Adipose tissue (tissue), 3 donors: Measurements from ENCODE around the gene NYAP2. TPM values are rescaled to one million over a fixed set of nuclear protein-coding genes. Genes with fewer than 3 reads are reported as not detected.

Experiments used
- H3K27ac ChIP-seq: one replicate; pipeline ENCODE4 v1.5.1; 2013; ENCODE audit warnings: low read depth, low read length
- WGBS, 3 donors: extraction: QIAGEN DNeasy Blood & Tissue Kit; methylation state at CpG; one replicate each; pipeline ENCODE4 v1.1.7; 2013; 5-methylcytosine and 5-hydroxymethylcytosine counted together
- polyA plus RNA-seq, 3 donors: library from polyadenylated mRNA; stranded (reverse); fragments of 200-250 nt; gene quantifications; one replicate each; pipeline ENCODE4 v1.2.3, GENCODE V29; 2013
- donor health status: healthy with polysubstance abuse.
- donor health status: Bipolar disorder and iron deficiency.
- donor health status: healthy.

NYAP2 gene
- polyA plus RNA-seq, 3 donors, result 0.01 to 0.02 TPM; not detected in 1

DNA sequence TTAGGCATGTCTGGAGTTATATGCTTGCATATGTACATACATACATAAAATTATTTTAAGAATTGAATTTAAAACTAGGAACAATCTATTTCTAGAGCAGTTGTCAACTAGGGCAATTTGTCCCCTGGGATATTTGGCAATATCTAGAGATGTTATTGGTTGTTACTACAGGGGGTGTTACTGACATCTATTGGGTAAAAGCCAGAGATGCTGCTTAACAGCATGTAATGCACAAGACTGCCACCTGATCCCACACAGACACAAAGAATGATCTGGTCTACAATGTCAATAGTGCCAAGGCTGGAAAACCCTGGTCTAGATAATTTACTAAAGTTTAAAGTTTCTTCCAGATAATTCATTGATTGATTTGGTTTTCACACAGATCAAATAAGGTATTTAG, 185.3 kb downstream of the NYAP2 start:
- H3K27ac ChIP-seq, result no peak overlapping the region

DNA sequence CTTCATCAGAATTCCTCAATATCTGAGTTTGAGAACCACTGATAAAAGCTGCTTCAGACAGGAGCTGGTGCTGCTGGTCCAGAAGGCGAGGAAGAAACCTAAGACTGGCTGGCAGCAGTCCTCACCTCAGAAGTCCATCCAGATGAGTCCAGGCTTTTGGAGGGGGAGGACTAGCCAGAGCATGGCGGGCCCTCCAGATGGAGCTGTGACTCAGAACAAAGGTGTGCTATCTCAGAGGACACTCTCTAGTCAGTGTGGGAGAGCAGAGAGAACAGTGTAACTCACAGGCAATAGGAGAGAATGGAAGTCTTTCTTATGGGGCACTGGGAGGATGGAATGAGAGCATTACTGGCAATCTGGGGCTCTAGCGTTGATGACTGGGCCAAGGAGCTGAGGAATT, 191.4 kb downstream of the NYAP2 start:
- 83 to 93% (median 88%) methylated on average over 3 of the region's 3 CpGs for WGBS, 3 donors
- no peak overlapping the region for H3K27ac ChIP-seq

- H3K27ac ChIP-seq, result no peak overlapping the region
- 70 to 80% (median 74%) methylated on average over 4 of the region's 4 CpGs for WGBS, 3 donors
Measured at GRCh38 chr2:225597911-225598310, 198.4 kb downstream of the NYAP2 start.

- no peak overlapping the region for H3K27ac ChIP-seq
Measured at GRCh38 chr2:225598426-225598825, 198.9 kb downstream of the NYAP2 start.

- H3K27ac ChIP-seq, result no peak overlapping the region
- 41 to 71% (median 44%) methylated on average over 4 of the region's 4 CpGs for WGBS, 3 donors
Measured at GRCh38 chr2:225598897-225599296, 199.4 kb downstream of the NYAP2 start.

DNA sequence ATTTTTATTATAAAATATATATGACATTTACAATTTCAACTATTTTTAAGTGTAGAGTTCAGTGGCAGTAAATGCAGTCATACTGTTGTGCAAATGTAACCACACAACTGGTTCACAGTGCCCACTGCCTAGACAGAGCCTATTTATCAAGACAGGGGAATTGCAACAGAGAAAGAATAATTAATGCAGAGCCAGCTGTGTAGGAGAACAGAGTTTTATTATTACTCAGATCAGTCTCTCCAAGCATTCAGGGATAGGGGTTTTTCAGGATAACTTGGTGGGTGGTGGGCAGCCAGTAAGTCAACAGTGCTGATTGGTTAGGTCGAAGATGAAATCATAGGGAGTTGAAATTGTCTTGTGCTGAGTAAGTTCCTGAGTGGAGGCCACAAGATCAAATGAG, 200.3 kb downstream of the NYAP2 start:
- 80 to 97% (median 88%) methylated on average over 1 of the region's 1 CpG for WGBS, 3 donors
- no peak overlapping the region for H3K27ac ChIP-seq

GRCh38 chr2:225600444-225600843, 200.9 kb downstream of the NYAP2 start:
- H3K27ac ChIP-seq, result no peak overlapping the region

DNA sequence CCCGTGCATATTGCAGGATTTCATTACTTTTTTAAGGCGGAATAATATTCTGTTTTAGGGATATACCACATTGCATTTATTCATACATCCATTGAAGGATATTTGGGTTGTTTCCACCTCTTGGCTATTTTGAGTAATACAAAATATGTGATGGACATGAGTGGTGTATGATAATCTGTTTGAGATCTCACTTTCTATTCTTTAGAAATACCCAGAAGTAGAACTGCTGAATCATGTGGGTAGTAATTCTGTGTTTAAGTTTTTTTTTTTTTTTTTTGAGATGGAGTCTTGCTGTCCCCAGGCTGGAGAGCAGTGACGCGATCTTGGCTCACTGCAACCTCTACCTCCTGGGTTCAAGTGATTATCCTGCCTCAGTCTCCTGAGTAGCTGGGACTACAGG, 201.4 kb downstream of the NYAP2 start:
- 73 to 92% (median 90%) methylated on average over 4 of the region's 4 CpGs for WGBS, 3 donors
- H3K27ac ChIP-seq, result no peak overlapping the region

DNA sequence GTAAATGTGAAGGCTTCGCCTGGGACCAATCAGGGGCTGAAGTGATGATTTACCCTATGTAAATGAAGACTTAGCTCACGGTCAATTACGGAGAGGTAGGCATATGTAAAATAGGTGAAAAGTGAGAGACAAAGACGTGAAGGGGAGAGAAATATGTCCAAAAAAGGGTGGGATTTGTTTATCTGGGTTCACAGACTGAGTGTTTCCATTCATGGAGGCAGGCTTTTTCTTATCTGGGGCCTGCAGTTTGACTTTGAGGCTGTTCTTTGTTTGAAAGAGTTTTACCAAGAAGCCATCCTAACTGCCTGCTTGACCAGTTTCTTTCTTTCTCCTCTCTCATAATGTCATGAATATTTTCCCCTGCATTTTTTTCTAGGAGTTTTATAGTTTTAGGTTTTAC, 202.7 kb downstream of the NYAP2 start:
- 74 to 88% (median 78%) methylated on average over 4 of the region's 4 CpGs for WGBS, 3 donors
- H3K27ac ChIP-seq, result no peak overlapping the region

GRCh38 chr2:225608136-225608535, 208.6 kb downstream of the NYAP2 start:
- WGBS, 3 donors, result 41 to 53% (median 47%) methylated on average over 1 of the region's 1 CpG
- H3K27ac ChIP-seq, result no peak overlapping the region

DNA sequence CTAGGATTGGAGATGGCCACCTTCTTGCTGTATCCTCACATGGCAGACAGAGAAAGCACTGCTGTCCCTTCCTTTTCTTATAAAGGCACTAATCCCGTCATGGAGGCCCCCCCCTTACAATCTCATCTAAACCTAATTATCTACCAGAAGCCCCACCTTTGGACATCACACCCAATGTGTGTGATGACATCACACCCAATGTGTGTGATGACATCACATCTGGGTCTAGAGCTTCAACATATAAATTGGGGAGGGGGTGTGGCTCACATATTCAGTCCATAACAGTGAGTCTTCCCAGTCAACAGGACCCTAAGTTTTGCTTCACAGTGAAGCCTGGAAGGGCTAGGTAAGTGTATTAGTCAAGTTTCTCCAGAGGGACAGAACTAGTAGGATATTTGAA, 213.1 kb downstream of the NYAP2 start:
- H3K27ac ChIP-seq, result no peak overlapping the region
- WGBS, 3 donors, result 65 to 100% (median 83%) methylated on average over 1 of the region's 1 CpG

DNA sequence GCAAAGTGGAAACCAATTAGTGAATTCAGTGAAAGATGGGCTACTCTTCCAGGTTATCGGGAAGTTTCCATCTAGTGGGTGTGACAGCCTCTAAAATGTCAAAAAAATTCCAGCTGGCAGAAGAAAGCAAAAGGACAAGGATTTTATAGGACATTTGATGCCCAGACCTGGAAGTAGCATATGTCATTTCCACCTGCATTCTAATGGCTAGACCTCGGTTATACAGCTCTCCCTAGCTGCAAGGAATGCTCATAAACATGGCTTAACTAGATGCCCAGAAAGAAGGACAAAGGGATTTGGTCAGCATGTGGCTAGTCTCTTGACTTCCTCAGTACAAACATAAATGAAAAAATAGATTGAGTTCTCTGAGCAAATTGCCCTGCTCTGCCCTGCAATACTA, 215.4 kb downstream of the NYAP2 start:
- 53 to 84% (median 64%) methylated on average over 2 of the region's 2 CpGs for WGBS, 3 donors
- no peak overlapping the region for H3K27ac ChIP-seq

DNA sequence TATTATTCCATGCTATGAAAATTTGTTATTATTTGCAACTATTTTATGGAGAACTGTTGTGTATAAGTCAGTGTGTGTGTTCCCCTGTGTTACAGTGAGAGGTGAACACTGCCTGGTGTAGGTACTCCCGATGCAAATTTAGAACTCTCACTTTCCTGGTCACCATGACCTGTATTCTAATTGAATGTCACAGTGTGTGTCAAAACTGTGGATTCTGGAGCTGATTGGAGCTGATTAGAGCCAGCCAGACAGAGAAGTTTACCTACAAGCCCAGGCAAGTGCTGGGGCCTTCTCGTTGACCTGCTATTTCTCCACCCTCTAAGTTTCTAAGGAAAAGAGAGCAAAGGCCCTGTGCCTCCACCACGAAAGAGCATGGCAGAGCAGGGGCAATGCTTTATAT, 216.0 kb downstream of the NYAP2 start:
- 68 to 77% (median 74%) methylated on average over 3 of the region's 3 CpGs for WGBS, 3 donors
- H3K27ac ChIP-seq, result no peak overlapping the region

GRCh38 chr2:225616372-225616771, 216.9 kb downstream of the NYAP2 start:
- WGBS, 3 donors, result 84 to 93% (median 84%) methylated on average over 4 of the region's 4 CpGs
- no peak overlapping the region for H3K27ac ChIP-seq

DNA sequence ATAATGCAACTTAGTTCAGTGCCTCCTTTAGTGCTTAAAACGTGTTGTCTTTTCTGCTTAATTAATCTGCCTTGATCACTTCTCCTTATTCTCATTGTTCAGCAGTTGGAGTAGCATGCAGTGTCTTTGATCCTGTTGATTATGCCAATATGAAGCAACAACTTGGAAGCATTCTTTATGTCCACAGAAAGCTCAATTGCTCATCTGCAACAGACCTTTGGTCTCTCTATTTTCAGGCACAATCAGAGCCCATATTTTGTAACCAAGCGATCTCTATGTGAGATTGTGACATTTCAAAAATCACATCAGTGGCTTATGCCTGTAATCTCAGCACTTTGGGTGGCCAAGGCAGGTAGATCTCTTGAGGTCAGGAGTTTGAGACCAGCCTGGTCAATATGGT, 217.3 kb downstream of the NYAP2 start:
- WGBS, 3 donors, result 73 to 85% (median 75%) methylated on average over 2 of the region's 2 CpGs
- no peak overlapping the region for H3K27ac ChIP-seq

- no peak overlapping the region for H3K27ac ChIP-seq
- WGBS, 3 donors, result 86 to 91% (median 87%) methylated on average over 21 of the region's 21 CpGs
Measured at GRCh38 chr2:225620227-225620626, 220.7 kb downstream of the NYAP2 start.

GRCh38 chr2:225630824-225631533, 231.5 kb downstream of the NYAP2 start:
- no peak overlapping the region for H3K27ac ChIP-seq
- 82 to 95% (median 87%) methylated on average over 4 of the region's 4 CpGs for WGBS, 3 donors

- H3K27ac ChIP-seq, result no peak overlapping the region
- 87 to 92% (median 87%) methylated on average over 3 of the region's 3 CpGs for WGBS, 3 donors
Measured at GRCh38 chr2:225632351-225632750, 232.8 kb downstream of the NYAP2 start.

- WGBS, 3 donors, result 90 to 92% (median 90%) methylated on average over 1 of the region's 1 CpG
- no peak overlapping the region for H3K27ac ChIP-seq
Measured at GRCh38 chr2:225636558-225636957, 237.0 kb downstream of the NYAP2 start.

DNA sequence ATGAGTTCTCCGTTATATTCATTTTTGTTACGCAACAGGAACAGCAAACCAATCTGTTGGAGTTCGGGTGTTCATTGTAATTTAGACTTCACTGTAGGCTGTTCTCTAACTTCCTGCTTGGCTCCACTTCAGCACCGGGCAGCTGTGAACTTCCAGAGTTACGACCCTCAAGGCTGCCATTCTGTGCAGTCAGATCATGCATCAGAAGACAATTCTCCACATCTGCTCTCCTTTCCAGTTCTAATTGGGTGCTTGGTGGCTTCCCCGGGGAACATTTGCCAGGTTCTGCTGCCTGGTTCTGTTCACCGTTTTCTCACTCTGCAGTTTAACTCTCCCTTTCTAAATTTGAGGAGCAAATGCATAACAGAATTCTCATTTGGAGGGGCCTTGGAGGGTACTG, 237.7 kb downstream of the NYAP2 start:
- 21 to 39% (median 30%) methylated on average over 7 of the region's 7 CpGs for WGBS, 3 donors

GRCh38 chr2:225640550-225640949, 241.0 kb downstream of the NYAP2 start:
- WGBS, 3 donors, result 85 to 91% (median 90%) methylated on average over 3 of the region's 3 CpGs

More for the DNA sequence above, 237.7 kb downstream of the NYAP2 start:
- H3K27ac ChIP-seq, result no peak overlapping the region

More at GRCh38 chr2:225640550-225640949, 241.0 kb downstream of the NYAP2 start:
- H3K27ac ChIP-seq, result no peak overlapping the region
